CD4-positive, alpha-beta T cell treated with Interleukin-2 at 100 ng/mL for 4 hours (primary cell): ENCODE results near the gene TUBD1.
A peak's percentile ranks its signal among the peaks of the same experiment; 100 is the strongest.
"Not testable (repeated sequence)": the region's sequence is repeated elsewhere in the genome, so short reads cannot be mapped to it uniquely, and the experiment has no call there.

Experiments used
- DNase-seq: peaks from one replicate; pipeline ENCODE4 v3.0.0-alpha.2; 2020; ENCODE audit warnings: low spot score

The TUBD1 gene

DNA sequence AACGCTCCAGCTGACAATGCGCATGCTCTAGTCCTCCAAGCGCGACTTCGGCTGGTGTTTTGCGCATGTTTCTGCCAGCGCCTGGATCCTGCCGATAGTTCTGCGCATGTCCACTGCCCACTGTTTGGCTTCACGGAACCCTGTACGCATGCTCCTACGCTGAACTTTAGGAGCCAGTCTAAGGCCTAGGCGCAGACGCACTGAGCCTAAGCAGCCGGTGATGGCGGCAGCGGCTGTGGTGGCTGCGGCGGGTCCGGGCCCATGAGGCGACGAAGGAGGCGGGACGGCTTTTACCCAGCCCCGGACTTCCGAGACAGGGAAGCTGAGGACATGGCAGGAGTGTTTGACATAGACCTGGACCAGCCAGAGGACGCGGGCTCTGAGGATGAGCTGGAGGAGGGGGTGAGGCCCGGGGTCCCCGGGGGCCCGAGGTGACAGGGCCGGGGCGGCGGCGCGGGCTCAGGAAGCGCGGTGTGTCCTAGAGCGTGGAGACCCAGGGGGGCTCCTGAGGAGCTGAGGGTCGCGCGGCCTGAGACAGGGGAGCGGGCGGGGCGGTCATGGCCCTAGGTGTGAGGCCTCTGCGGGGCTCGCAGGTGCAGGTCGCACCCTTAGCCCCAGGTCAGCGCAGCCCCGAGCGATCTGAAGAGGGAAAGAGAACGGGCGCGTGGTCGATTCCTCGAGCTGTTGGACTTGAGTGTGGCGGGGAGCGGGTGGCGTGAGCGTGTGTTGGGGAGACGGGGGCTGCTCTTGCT lies at the start of gene TUBD1, which contains the start of gene RPS6KB1:
TUBD1 (minus strand) TSS at position 20 of the 752 bp plus-strand sequence. CDS start 1,941 bp downstream, outside the sequence.
RPS6KB1 (plus strand) TSS at position 198 of the 752 bp plus-strand sequence; CDS start at position 262, 64 bp downstream.
- DNase-seq: peak; percentile 99

GRCh38 chr17:59941131-59941530 lies 48.4 kb upstream of the TUBD1 start:
- DNase-seq: no peak

DNA sequence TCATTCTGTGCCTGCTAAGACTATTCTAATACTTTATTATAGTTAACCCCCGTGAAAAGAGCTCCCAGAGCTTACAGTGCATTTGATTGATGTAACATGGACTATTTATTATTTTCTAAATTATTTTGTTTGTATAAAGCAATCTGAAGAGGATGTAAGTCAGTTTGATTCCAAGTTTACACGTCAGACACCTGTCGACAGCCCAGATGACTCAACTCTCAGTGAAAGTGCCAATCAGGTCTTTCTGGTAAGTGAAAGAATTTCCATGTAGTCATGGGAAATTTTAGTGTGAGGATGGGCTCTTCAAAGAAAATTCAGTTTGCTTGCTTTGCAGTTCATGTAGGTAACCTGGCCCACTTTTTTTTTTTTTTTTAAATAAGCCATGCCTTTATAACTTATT lies 48.0 kb upstream of the TUBD1 start:
- peak; percentile 27 for DNase-seq

- not testable (repeated sequence) for DNase-seq
Observed at GRCh38 chr17:59933317-59933716, 40.6 kb upstream of the TUBD1 start.

DNA sequence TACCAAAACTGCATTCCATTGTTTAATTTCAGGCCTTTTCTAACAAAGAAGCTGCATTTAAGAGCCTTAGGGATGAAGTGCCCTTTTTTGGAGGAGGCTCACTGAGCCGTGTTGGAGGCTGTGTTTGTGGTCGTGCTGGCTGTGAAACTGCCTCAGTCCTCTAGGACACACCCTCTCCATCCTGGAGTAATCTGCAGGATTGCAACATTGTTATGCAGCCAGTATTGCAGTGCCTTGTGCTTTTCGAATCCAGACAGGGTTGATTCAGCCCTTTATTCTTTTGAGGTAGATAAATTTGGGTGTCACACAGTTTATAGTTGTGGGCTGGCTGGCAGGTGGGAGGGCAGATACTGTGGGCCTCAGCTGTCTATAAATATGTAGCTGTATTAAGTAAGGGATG lies 38.0 kb upstream of the TUBD1 start:
- not testable (repeated sequence) for DNase-seq

- not testable (repeated sequence) for DNase-seq
Observed at GRCh38 chr17:59930121-59930520, 37.4 kb upstream of the TUBD1 start.

DNA sequence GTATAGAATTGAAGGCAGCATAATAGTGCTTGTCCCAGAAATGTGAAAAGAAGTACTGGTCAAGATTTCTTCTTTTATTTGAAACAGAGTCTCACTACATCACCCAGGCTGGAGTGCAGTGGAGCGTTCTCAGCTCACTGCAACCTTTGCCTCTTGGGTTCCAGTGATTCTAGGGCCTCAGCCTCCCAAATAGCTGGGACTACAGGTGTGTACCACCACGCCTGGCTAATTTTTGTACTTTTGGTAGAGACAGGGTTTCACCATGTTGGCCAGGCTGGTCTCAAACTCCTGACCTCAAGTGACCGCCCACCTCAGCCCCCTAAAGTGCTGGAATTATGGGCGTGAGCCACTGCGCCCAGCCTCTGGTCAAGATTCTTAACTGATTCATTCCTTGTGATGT lies 27.9 kb upstream of the TUBD1 start:
- DNase-seq: not testable (repeated sequence)

- no peak for DNase-seq
Observed at GRCh38 chr17:59916446-59916845, 23.7 kb upstream of the TUBD1 start.

GRCh38 chr17:59914274-59914854 lies 21.6 kb upstream of the TUBD1 start:
- peak; percentile 62 for DNase-seq

DNA sequence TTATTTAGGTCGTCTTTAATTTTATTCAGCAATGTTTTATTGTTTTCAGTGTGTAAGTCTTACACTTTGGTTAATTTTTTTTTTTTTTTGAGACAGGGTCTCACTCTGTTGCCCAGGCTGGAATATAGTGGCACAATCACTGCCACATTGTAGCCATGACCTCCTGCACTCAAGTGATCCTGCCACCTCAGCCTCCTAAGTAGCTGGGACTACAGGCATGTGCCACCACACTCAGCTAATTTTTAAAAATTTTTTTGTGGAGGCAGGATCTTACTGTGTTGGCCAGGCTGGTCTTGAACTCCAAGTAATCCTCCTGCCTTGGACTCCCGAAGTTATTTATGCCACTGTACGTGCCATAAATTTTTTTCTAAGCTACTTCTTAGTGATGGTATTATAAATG lies 14.7 kb upstream of the TUBD1 start:
- no peak for DNase-seq

- DNase-seq: no peak
Observed at GRCh38 chr17:59903455-59903854, 10.7 kb upstream of the TUBD1 start.

DNA sequence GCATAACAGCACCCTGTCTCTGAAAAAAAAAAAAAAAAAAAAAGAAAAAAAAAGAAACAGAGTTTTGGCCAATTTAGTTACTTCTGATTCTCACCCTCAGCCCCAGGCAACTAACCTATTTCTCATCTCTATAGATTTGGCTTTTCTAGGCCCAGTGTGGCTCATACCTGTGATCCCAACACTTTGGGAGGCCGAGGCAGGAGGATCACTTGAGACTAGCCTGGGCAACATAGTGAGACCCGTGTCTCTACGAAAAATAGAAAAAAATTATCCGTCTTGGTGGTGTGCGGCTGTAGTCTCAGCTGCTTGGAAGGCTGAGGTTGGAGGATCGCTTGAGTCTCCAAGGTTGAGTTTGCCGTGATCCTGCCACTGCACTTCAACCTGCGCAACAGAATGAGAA lies 8.9 kb upstream of the TUBD1 start:
- DNase-seq: no peak

DNA sequence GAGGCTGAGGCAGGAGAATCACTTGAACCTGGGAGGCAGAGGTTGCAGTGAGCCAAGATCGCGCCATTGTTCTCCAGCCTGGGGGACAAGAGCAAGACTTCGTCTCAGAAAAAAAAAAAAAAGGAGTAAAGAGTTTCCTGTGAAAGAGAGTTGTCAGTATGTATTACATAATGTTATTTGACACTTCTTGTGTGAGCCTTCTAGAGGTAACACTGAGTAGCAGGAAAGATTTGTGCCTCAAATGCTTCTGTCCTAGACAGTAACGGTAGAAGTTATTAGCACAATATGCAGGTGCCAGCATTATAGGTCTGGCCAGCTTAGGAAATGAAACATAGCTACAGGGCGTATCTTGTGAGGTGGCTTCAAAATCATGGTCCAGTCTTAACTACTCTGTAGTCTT lies 6.4 kb upstream of the TUBD1 start:
- DNase-seq: no peak

GRCh38 chr17:59897090-59897489 lies 4.3 kb upstream of the TUBD1 start:
- no peak for DNase-seq

GRCh38 chr17:59893676-59894100 lies 945 bp upstream of the TUBD1 start:
- DNase-seq: no peak

DNA sequence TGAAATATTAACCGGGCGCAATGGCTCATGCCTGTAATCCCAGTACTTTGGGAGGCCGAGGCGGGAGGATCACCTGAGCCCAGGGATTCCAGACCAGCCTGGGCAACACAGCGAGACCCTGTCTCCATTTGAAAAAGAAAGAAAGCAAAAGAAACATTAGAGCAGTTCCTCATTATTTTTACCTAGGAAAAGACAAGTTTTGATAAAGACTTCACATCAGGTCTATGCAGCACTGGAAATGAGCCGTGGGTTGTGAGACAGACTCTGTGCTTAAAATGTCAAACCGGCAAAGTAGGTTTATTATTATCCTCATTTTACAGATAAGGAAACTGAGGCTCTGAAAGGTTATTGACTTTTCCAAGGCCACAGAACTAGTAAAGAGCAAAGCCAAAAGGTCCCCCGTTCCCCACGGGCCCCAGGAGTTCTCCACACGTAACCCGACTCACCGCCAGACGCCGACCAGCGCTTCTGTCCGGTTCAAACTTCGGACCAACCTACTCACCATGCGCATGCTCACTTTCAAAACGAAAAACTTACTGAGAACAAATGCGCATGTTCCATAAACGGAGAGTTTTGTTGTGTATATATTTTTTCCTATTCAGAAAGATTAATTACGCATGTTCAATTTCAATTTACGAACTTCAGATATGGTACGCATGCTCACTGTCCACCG lies 356 bp downstream of the TUBD1 start:
- DNase-seq: no peak

- DNase-seq: peak; percentile 6
Observed at GRCh38 chr17:59890720-59891119, 2.0 kb downstream of the TUBD1 start.

DNA sequence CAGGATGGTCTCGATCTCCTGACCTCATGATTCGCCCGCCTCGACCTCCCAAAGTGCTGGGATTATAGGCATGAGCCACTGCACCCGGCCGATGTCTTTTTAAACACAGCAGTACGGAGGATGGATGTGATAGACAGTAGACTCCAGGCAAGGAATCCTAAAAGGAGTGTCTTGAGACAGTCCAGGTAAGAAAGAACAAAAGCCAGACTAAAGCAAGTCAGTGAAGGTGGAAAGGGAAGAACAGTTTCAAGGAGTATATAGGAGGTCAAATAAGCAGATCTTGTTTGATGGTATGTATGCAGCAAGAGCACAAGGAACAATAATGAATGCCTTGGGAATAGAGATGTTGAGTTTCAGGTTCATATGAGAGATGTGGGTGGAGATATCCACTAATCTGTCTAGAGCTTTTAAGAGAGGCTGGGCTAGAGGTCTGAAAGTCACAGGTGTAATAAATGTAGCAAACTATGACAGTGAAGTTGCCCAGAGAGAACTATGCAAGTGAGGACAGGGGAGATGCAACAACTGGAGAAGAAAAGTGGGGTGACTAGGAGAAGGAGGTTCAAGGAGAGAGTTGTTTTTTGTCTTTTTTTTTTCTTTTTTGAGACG lies 4.5 kb downstream of the TUBD1 start:
- DNase-seq: no peak

GRCh38 chr17:59884861-59885260 lies 7.9 kb downstream of the TUBD1 start:
- no peak for DNase-seq

GRCh38 chr17:59878624-59879023 lies 14.1 kb downstream of the TUBD1 start:
- DNase-seq: no peak

DNA sequence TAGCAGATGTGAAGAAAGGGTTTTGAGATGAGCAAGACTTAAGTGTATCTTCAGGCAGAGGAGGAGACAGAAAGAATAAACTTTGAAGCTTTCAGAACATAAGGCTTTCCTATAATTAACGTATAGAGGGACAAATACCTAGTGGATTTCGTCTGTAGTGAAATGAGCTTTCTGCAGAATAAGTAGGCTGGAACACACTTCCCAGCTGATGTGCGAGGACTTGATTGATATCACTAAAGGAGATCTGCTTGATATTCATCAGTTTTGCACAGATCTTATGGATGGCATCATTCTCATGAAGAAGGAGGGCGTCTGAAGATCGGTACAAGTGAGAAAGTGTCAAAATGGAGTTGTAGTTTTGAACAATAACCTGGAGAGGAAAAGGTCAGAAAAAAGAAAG lies 14.8 kb downstream of the TUBD1 start:
- no peak for DNase-seq

DNA sequence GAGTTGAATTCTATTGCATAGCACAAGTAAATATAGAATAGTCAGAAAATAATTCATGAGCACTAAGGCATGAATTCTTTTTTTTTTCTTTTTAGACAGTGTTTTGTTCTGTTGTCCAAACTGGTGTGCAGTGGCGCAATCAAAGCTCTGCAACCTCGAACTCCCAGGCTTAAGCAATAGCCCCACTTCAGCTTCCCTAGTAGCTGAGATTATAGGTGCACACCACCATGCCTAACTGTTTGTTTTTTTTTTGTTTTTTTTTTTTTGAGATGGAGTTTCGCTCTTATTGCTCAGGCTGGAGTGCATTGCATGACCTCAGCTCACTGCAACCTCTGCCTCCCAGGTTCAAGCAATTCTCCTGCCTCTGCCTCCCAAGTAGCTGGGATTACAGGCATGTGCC lies 16.6 kb downstream of the TUBD1 start:
- no peak for DNase-seq

GRCh38 chr17:59874376-59874775 lies 18.4 kb downstream of the TUBD1 start:
- DNase-seq: no peak
